Adrenal gland (tissue), 5 donors: ENCODE measurements around the gene ZNF121.

Experiments
- CTCF ChIP-seq, 6 experiments: fragments of 450-650 bp in 4 of 6; fragments of 200-600 bp in 2 of 6; sonication (generic) in 1 of 6; IDR thresholded peaks; 1 replicate in 5 of 6; 2 replicates in 1 of 6; pipeline versions ENCODE4 v1.5.1 to v1.8.0; 2016 to 2021; ENCODE audit warnings: antibody characterized with exemption in 6 of 6, mild to moderate bottlenecking in 2 of 6, moderate library complexity in 1 of 6
- POLR2A ChIP-seq, 2 donors: fragments of 450-650 bp; IDR thresholded peaks; one replicate each; pipeline ENCODE4 v1.6.1; 2017; ENCODE audit warnings: antibody characterized with exemption in 2 of 2, mild to moderate bottlenecking in 2 of 2, moderate library complexity in 1 of 2
- donor health status: DM: no; HTN: no; CAD: no.

GRCh38 chr19:9597027-9597426, 12.7 kb upstream of the ZNF121 start:
- no peak for TF ChIP-seq POLR2A (IDR thresholded peaks at IDR 0.05)
- TF ChIP-seq CTCF (IDR thresholded peaks at IDR 0.05): no peak
